Keratinocyte (primary cell): ENCODE data around the gene AFF2. TPM values are rescaled to one million over a fixed set of nuclear protein-coding genes. Genes with fewer than 3 reads are reported as not detected.

Experiments
- DNase-seq: peaks from one replicate; pipeline ENCODE4 v3.0.0-alpha.2; 2011; ENCODE audit warnings: low read depth, missing footprints, low spot score
- FAIRE-seq: peaks from 2 replicates; lab custom pipeline; 2011; peaks lifted over from hg19 to GRCh38; lab: Jason Lieb, UNC
- H2AFZ ChIP-seq: 2 replicates; pipeline ENCODE4 v1.6.0; 2012; ENCODE audit warnings: low read length, control low read depth, inconsistent platforms; ENCODE audit not compliant: control insufficient read depth
- H3K27ac ChIP-seq: 2 replicates; pipeline ENCODE4 v1.5.1; 2011; ENCODE audit warnings: low read length; ENCODE audit not compliant: control insufficient read depth, insufficient read depth
- H3K27me3 ChIP-seq: 3 replicates; pipeline ENCODE4 v1.6.0; 2011; ENCODE audit warnings: low read length; ENCODE audit not compliant: control insufficient read depth, insufficient read depth; ENCODE audit errors: extremely low read depth
- H3K36me3 ChIP-seq, 2 experiments: 2 replicates in 1 of 2; 3 replicates in 1 of 2; pipeline ENCODE4 v1.5.1; 2011; ENCODE audit warnings: low read length in 2 of 2, mild to moderate bottlenecking in 1 of 2; ENCODE audit not compliant: control insufficient read depth in 2 of 2, insufficient read depth in 2 of 2; ENCODE audit errors: extremely low read depth in 1 of 2
- H3K4me1 ChIP-seq: 3 replicates; pipeline ENCODE4 v1.5.1; 2011; ENCODE audit warnings: low read length; ENCODE audit not compliant: control insufficient read depth, insufficient read depth; ENCODE audit errors: extremely low read depth
- H3K4me2 ChIP-seq: 3 replicates; pipeline ENCODE4 v1.6.0; 2011; ENCODE audit warnings: low read depth, low read length; ENCODE audit not compliant: control insufficient read depth, insufficient read depth; ENCODE audit errors: extremely low read depth
- H3K4me3 ChIP-seq, 3 experiments: fragments of 200-600 bp in 1 of 3; sonication (generic) in 1 of 3; 2 replicates in 2 of 3; 3 replicates in 1 of 3; pipeline ENCODE4 v1.5.1; 2011 to 2016; ENCODE audit warnings: low read length in 3 of 3, mild to moderate bottlenecking in 3 of 3, control low read depth in 2 of 3, inconsistent platforms in 1 of 3, low read depth in 1 of 3, mixed read lengths in 1 of 3, mixed run types in 1 of 3, moderate library complexity in 1 of 3; ENCODE audit not compliant: control insufficient read depth in 2 of 3, insufficient read depth in 2 of 3; ENCODE audit errors: extremely low read depth in 1 of 3
- H3K79me2 ChIP-seq: 2 replicates; pipeline ENCODE4 v1.6.0; 2012; ENCODE audit warnings: low read length; ENCODE audit not compliant: control insufficient read depth, insufficient read depth
- H3K9ac ChIP-seq: 3 replicates; pipeline ENCODE4 v1.6.0; 2011; ENCODE audit warnings: low read length; ENCODE audit not compliant: control insufficient read depth, insufficient read depth; ENCODE audit errors: extremely low read depth
- H3K9me1 ChIP-seq: 3 replicates; pipeline ENCODE4 v1.6.0; 2011; ENCODE audit warnings: low read length; ENCODE audit not compliant: control insufficient read depth, insufficient read depth; ENCODE audit errors: extremely low read depth
- H3K9me3 ChIP-seq: 2 replicates; pipeline ENCODE4 v1.5.1; 2012; ENCODE audit warnings: low read depth, low read length; ENCODE audit not compliant: control insufficient read depth
- H4K20me1 ChIP-seq: 3 replicates; pipeline ENCODE4 v1.6.0; 2011; ENCODE audit warnings: low read length; ENCODE audit not compliant: control insufficient read depth, insufficient read depth; ENCODE audit errors: extremely low read depth
- CTCF ChIP-seq, 3 experiments: IDR thresholded peaks in 1 of 3; conservative IDR thresholded peaks in 1 of 3; optimal IDR thresholded peaks in 1 of 3; 2 replicates in 2 of 3; 3 replicates in 1 of 3; pipeline versions ENCODE3 to v1.5.1; 2011; ENCODE audit warnings: low read length in 3 of 3, mild to moderate bottlenecking in 3 of 3, moderate library complexity in 2 of 3, control low read depth in 1 of 3, inconsistent platforms in 1 of 3; ENCODE audit not compliant: insufficient read depth in 2 of 3; ENCODE audit errors: extremely low read depth in 1 of 3
- EZH2 ChIP-seq: IDR thresholded peaks from one replicate; pipeline ENCODE4 v1.6.1; 2012; ENCODE audit warnings: inconsistent platforms, mild to moderate bottlenecking, low read length, moderate library complexity
- dilution Hi-C: fragments of 300-500 bp; cut with MboI; formaldehyde crosslinking; loops from one replicate; pipeline ENCODE4 v1.7.0; 2020; ENCODE audit warnings: low sequenced_read_pairs; ENCODE audit not compliant: extremely low pct_ligation_motif_present
- polyA plus RNA-seq, 5 experiments: library from polyadenylated mRNA; depleted of rRNA in 3 of 5; stranded (reverse) in 3 of 5; stranded (forward) in 1 of 5; unstranded in 1 of 5; fragments of >200 nt; gene quantifications; 1 replicate in 1 of 5; 2 replicates in 3 of 5; 3 replicates in 1 of 5; pipeline versions ENCODE4 v1.2.1 to v1.2.3, GENCODE V29; 2011 to 2012; ENCODE audit warnings: missing spikeins in 2 of 5, low read depth in 1 of 5, low replicate concordance in 1 of 5

AFF2 gene
- polyA plus RNA-seq, 1 donor (not counting 4 experiments of a cell fraction or from before 2014, with no cell fraction given): 0.01 TPM

DNA sequence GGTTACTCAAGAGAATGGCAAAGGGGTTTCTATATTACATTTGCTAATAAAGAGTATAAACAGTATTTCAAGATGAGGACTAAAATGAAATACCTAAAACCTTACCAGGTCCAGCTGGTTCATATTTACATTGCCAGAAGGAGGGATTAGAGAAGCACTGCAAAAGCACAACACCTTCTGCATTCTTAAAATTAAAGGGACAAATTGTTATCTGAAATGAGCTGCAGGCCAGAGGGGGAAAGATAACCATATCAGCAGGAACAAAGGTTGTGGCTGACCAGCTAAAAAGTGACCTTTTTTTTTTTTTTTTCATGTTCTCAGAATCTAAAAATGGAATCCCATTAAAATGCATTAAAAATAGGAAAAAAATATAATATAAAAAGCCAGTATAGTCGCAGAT, 39.7 kb downstream of the AFF2 start:
- no peak overlapping the region for H3K9ac ChIP-seq
- TF ChIP-seq EZH2 (no peak), CTCF (optimal IDR thresholded peaks at IDR 0.05 in 1 of 3, IDR thresholded peaks at IDR 0.05 in 1 of 3, conservative IDR thresholded peaks at IDR 0.05 in 1 of 3; ENCODE audit: extremely low read depth in 1 of 3, insufficient read depth in 2 of 3, low read length in 3 of 3) (no peak)
- dilution Hi-C loops: no loop called here
- no peaks in the 10 kb centered on the region for H3K4me1 ChIP-seq
- no peaks in the 10 kb centered on the region for H3K36me3 ChIP-seq
- H3K79me2 ChIP-seq: no peaks in the 10 kb centered on the region
- no peaks in the 10 kb centered on the region for H3K9me3 ChIP-seq
- H3K27me3 ChIP-seq: no peaks in the 10 kb centered on the region
- H3K9me1 ChIP-seq: no peaks in the 10 kb centered on the region
- no peak overlapping the region for H3K4me3 ChIP-seq
- DNase-seq (no peak), FAIRE-seq (no peak)
- no peak overlapping the region for H2AFZ ChIP-seq
- no peaks in the 10 kb centered on the region for H4K20me1 ChIP-seq
- H3K27ac ChIP-seq: no peak overlapping the region
- H3K4me2 ChIP-seq: no peak overlapping the region

DNA sequence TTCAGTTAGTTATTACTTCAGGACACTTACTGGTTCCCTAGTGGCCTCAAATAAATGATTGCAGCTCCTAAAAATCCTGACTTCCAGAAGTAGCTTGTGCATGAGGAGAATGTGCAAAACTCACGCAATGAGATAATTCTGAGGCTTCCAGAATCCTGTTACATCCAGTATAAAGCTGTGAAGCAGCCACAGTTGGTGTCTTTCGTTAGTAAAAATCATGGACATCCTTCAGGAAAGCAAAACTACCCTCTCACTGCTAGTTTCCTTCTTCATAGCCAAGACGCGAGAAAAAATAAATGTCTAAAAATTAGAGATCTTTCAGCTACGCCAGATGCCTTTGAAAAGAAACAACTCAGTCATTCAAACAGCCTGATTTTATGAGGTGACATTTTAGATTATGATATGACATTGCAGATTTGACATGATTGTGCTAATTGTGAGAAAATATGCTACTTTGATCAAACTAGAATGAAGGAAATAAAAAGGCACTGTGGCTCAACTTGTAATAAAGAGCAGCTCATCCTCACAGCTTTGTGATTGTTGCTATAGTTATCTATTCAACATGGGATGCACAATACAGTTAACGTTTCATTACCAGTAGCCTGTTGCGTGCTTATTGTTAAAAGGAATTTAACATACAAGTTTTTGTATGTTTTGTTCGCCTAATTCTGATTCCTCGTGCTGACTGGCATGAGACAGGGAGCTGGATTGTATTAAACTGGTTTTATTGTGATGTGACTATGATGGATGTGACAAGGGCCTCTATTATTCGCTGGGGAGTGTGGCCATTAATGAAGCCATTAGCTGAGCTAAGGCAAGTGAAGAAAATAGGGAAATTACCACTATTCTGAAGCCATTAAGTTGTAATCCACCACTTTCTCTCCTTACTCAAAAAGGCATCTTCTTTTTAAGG, 40.5 kb downstream of the AFF2 start:
- DNase-seq (no peak), FAIRE-seq (no peak)
- no peaks in the 10 kb centered on the region for H3K27me3 ChIP-seq
- no peaks in the 10 kb centered on the region for H3K4me1 ChIP-seq
- H3K27ac ChIP-seq: no peak overlapping the region
- no peaks in the 10 kb centered on the region for H3K36me3 ChIP-seq
- no peak overlapping the region for H2AFZ ChIP-seq
- no peak overlapping the region for H3K4me3 ChIP-seq
- H3K4me2 ChIP-seq: no peak overlapping the region
- dilution Hi-C loops: no loop called here
- no peaks in the 10 kb centered on the region for H3K79me2 ChIP-seq
- H4K20me1 ChIP-seq: no peaks in the 10 kb centered on the region
- TF ChIP-seq CTCF (optimal IDR thresholded peaks at IDR 0.05 in 1 of 3, IDR thresholded peaks at IDR 0.05 in 1 of 3, conservative IDR thresholded peaks at IDR 0.05 in 1 of 3; ENCODE audit: extremely low read depth in 1 of 3, insufficient read depth in 2 of 3, low read length in 3 of 3) (no peak), EZH2 (no peak)
- H3K9me3 ChIP-seq: no peaks in the 10 kb centered on the region
- no peak overlapping the region for H3K9ac ChIP-seq
- H3K9me1 ChIP-seq: no peaks in the 10 kb centered on the region
